ENCODE results near the gene PALM2AKAP2. TPM values are rescaled to one million over a fixed set of nuclear protein-coding genes. Genes with fewer than 3 reads are reported as not detected.

PALM2AKAP2 gene
- total RNA-seq, 2 experiments from 2014 or later, result not detected

GRCh38 chr9:109755040-109755439 lies 25.0 kb upstream of the PALM2AKAP2 start:
- H3K9me2 ChIP-seq (ENCODE audit: insufficient read depth, low read length), result no peaks in the 10 kb centered on the region
- no peak overlapping the region for H2AFZ ChIP-seq (ENCODE audit: low read length)
- intact Hi-C loops (cut with micrococcal nuclease; ENCODE audit: unreplicated experiment), result no loop called here
- no peak overlapping the region for H3K27ac ChIP-seq (ENCODE audit: low read depth, low read length, poor library complexity, severe bottlenecking)
- H3K9me3 ChIP-seq (ENCODE audit: low read length), result no peaks in the 10 kb centered on the region
- no peak for DNase-seq (ENCODE audit: low spot score)
- H3K79me2 ChIP-seq (ENCODE audit: insufficient read depth, low read depth, low read length), result no peaks in the 10 kb centered on the region
- no peak for TF ChIP-seq EZH2phosphoT487 (IDR thresholded peaks at IDR 0.05; ENCODE audit: borderline replicate concordance, low read depth, low read length)
- no peak for TF ChIP-seq CTCF (conservative IDR thresholded peaks at IDR 0.05; ENCODE audit: low read length)
- H4K20me1 ChIP-seq (ENCODE audit: insufficient read depth, low read length), result no peaks in the 10 kb centered on the region
- no peak overlapping the region for H3K4me3 ChIP-seq (ENCODE audit: low read depth, low read length, poor library complexity, severe bottlenecking)
- BruUV-seq (replicated peaks), result no TSS peak
- no peaks in the 10 kb centered on the region for H3K36me3 ChIP-seq (ENCODE audit: insufficient read depth, low read length)
- CTCF ChIA-PET (ENCODE audit: unreplicated experiment), result no interaction called here
- H3K4me2 ChIP-seq (ENCODE audit: low read length), result no peak overlapping the region
- H3K4me1 ChIP-seq (ENCODE audit: insufficient read depth, low read length, poor library complexity, severe bottlenecking), result no peaks in the 10 kb centered on the region
- POLR2A ChIA-PET, result interaction anchor here (1.5 kb wide), 1 partner anchor 9 kb away, joined by 5 read pairs; no protein-coding TSS in a partner anchor

- H2AFZ ChIP-seq (ENCODE audit: low read length), result no peak overlapping the region
- intact Hi-C loops (cut with micrococcal nuclease; ENCODE audit: unreplicated experiment), result no loop called here
- no peak for DNase-seq (ENCODE audit: low spot score)
- H3K9me3 ChIP-seq (ENCODE audit: low read length), result no peaks in the 10 kb centered on the region
- CTCF ChIA-PET (ENCODE audit: unreplicated experiment), result no interaction called here
- no peaks in the 10 kb centered on the region for H3K9me2 ChIP-seq (ENCODE audit: insufficient read depth, low read length)
- no peaks in the 10 kb centered on the region for H3K79me2 ChIP-seq (ENCODE audit: insufficient read depth, low read depth, low read length)
- POLR2A ChIA-PET, result no interaction called here
- no peaks in the 10 kb centered on the region for H4K20me1 ChIP-seq (ENCODE audit: insufficient read depth, low read length)
- TF ChIP-seq CTCF (conservative IDR thresholded peaks at IDR 0.05; ENCODE audit: low read length) (no peak), EZH2phosphoT487 (IDR thresholded peaks at IDR 0.05; ENCODE audit: borderline replicate concordance, low read depth, low read length) (no peak)
- H3K4me2 ChIP-seq (ENCODE audit: low read length), result no peak overlapping the region
- no peak overlapping the region for H3K4me3 ChIP-seq (ENCODE audit: low read depth, low read length, poor library complexity, severe bottlenecking)
- no TSS peak for BruUV-seq (replicated peaks)
- H3K36me3 ChIP-seq (ENCODE audit: insufficient read depth, low read length), result no peaks in the 10 kb centered on the region
- no peak overlapping the region for H3K27ac ChIP-seq (ENCODE audit: low read depth, low read length, poor library complexity, severe bottlenecking)
- no peaks in the 10 kb centered on the region for H3K4me1 ChIP-seq (ENCODE audit: insufficient read depth, low read length, poor library complexity, severe bottlenecking)
Measured at GRCh38 chr9:109759589-109759988, 20.4 kb upstream of the PALM2AKAP2 start.

- intact Hi-C loops (cut with micrococcal nuclease; ENCODE audit: unreplicated experiment), result no loop called here
Measured at GRCh38 chr9:109765278-109765677, 14.7 kb upstream of the PALM2AKAP2 start.

More at GRCh38 chr9:109765278-109765677, 14.7 kb upstream of the PALM2AKAP2 start:
- Histone ChIP-seq H3K4me3 (ENCODE audit: low read depth, low read length, poor library complexity, severe bottlenecking) (no peak overlapping the region), H3K9me3 (ENCODE audit: low read length) (no peaks in the 10 kb centered on the region), H3K36me3 (ENCODE audit: insufficient read depth, low read length) (no peaks in the 10 kb centered on the region), H3K4me1 (ENCODE audit: insufficient read depth, low read length, poor library complexity, severe bottlenecking) (no peaks in the 10 kb centered on the region), H4K20me1 (ENCODE audit: insufficient read depth, low read length) (no peaks in the 10 kb centered on the region), H3K4me2 (ENCODE audit: low read length) (no peak overlapping the region), H2AFZ (ENCODE audit: low read length) (no peak overlapping the region), H3K27ac (ENCODE audit: low read depth, low read length, poor library complexity, severe bottlenecking) (no peak overlapping the region), H3K9me2 (ENCODE audit: insufficient read depth, low read length) (no peaks in the 10 kb centered on the region), H3K79me2 (ENCODE audit: insufficient read depth, low read depth, low read length) (no peaks in the 10 kb centered on the region)
- no peak for DNase-seq (ENCODE audit: low spot score)
- ChIA-PET POLR2A (interaction anchor here (0.6 to 1.7 kb wide), 4 partner anchors 10 to 531 kb away, joined by 3 to 5 read pairs (median 4); no protein-coding TSS in a partner anchor), CTCF (ENCODE audit: unreplicated experiment) (no interaction called here)
- TF ChIP-seq CTCF (conservative IDR thresholded peaks at IDR 0.05; ENCODE audit: low read length) (no peak), EZH2phosphoT487 (IDR thresholded peaks at IDR 0.05; ENCODE audit: borderline replicate concordance, low read depth, low read length) (no peak)
- BruUV-seq (replicated peaks), result no TSS peak

Measured in OCI-LY7 (cell line).